Karpas-422 (cell line): ENCODE measurements around the gene SPATA20. TPM values are rescaled to one million over a fixed set of nuclear protein-coding genes. Genes with fewer than 3 reads are reported as not detected.

Source experiments
- DNase-seq: peaks from one replicate; pipeline ENCODE4 v3.0.0-alpha.2; 2015
- H2AFZ ChIP-seq: fragments of 200-600 bp; sonication (generic); 2 replicates; pipeline ENCODE4 v1.6.1; 2014; ENCODE audit warnings: antibody characterized with exemption, low read length, mixed read lengths
- H3K27ac ChIP-seq: fragments of 200-600 bp; sonication (generic); 2 replicates; pipeline ENCODE4 v1.5.1; 2014; ENCODE audit warnings: mild to moderate bottlenecking, low read length, moderate library complexity
- H3K27me3 ChIP-seq: fragments of 200-600 bp; sonication (generic); 2 replicates; pipeline ENCODE4 v1.6.1; 2014; ENCODE audit warnings: low read length, mixed read lengths
- H3K36me3 ChIP-seq: fragments of 200-600 bp; sonication (generic); 2 replicates; pipeline ENCODE4 v1.6.1; 2014; ENCODE audit warnings: low read length, mixed read lengths; ENCODE audit not compliant: insufficient read depth
- H3K4me1 ChIP-seq: fragments of 200-600 bp; sonication (generic); 2 replicates; pipeline ENCODE4 v1.6.1; 2014; ENCODE audit warnings: mild to moderate bottlenecking, low read length, mixed read lengths
- H3K4me2 ChIP-seq: fragments of 200-600 bp; sonication (generic); 2 replicates; pipeline ENCODE4 v1.6.1; 2014; ENCODE audit warnings: low read length, low read depth, mild to moderate bottlenecking; ENCODE audit not compliant: poor library complexity, severe bottlenecking
- H3K4me3 ChIP-seq: fragments of 200-600 bp; sonication (generic); 2 replicates; pipeline ENCODE4 v1.5.1; 2014; ENCODE audit warnings: mild to moderate bottlenecking, antibody characterized with exemption, low read length, mixed read lengths
- H3K79me2 ChIP-seq: fragments of 200-600 bp; sonication (generic); 2 replicates; pipeline ENCODE4 v1.6.1; 2014; ENCODE audit warnings: mild to moderate bottlenecking, low read length, mixed read lengths
- H3K9ac ChIP-seq: fragments of 200-600 bp; sonication (generic); 2 replicates; pipeline ENCODE4 v1.6.0; 2014; ENCODE audit warnings: low read length
- H3K9me2 ChIP-seq: fragments of 200-600 bp; sonication (generic), shearing (Covaris generic); replicated peaks from 2 replicates; pipeline ENCODE4 v1.6.0; 2014; ENCODE audit warnings: mild to moderate bottlenecking, low read length, moderate library complexity; ENCODE audit not compliant: insufficient read depth
- H3K9me3 ChIP-seq: fragments of 300-700, 200-600 bp; sonication (generic); 2 replicates; pipeline ENCODE4 v1.6.1; 2014; ENCODE audit warnings: low read length, mixed read lengths
- H4K20me1 ChIP-seq: fragments of 200-600 bp; sonication (generic); 2 replicates; pipeline ENCODE4 v1.6.1; 2014; ENCODE audit warnings: mild to moderate bottlenecking, antibody characterized with exemption, low read length, low read depth; ENCODE audit not compliant: insufficient read depth
- total RNA-seq: library from RNA; depleted of rRNA; stranded (reverse); fragments of >200 nt; shearing (Covaris generic); gene quantifications from 2 replicates; pipeline ENCODE4 v1.2.3, GENCODE V29; 2014; ENCODE audit warnings: low replicate concordance

SPATA20 gene
- total RNA-seq, 1 experiment from 2014 or later: 38.8 TPM

DNA sequence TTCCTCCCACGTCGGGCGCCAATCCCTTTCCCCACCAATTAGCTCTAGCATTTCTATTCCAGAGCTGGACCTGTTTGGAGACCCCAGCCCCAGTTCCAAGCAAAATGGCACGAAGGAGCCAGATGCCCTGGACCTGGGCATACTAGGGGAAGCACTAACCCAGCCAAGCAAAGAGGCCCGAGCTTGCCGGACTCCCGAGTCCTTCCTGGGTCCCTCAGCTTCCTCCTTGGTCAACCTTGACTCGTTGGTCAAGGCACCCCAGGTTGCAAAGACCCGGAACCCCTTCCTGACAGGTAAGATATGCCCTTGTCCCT, 5.6 kb upstream of the SPATA20 start:
- Histone ChIP-seq H3K9me2 (no peaks in the 10 kb centered on the region), H3K4me1 (peaks cover 14% of the 10 kb centered on the region), H2AFZ (peak overlapping the region; percentile 83; the same call in 1 of the 2 replicates), H3K9ac (peak overlapping the region; percentile 66), H4K20me1 (no peaks in the 10 kb centered on the region), H3K36me3 (no peaks in the 10 kb centered on the region), H3K4me2 (peak overlapping the region; percentile 79), H3K79me2 (no peaks in the 10 kb centered on the region), H3K27ac (no peak overlapping the region), H3K4me3 (peak overlapping the region; percentile 71), H3K9me3 (no peaks in the 10 kb centered on the region), H3K27me3 (no peaks in the 10 kb centered on the region)
- DNase-seq: no peak

DNA sequence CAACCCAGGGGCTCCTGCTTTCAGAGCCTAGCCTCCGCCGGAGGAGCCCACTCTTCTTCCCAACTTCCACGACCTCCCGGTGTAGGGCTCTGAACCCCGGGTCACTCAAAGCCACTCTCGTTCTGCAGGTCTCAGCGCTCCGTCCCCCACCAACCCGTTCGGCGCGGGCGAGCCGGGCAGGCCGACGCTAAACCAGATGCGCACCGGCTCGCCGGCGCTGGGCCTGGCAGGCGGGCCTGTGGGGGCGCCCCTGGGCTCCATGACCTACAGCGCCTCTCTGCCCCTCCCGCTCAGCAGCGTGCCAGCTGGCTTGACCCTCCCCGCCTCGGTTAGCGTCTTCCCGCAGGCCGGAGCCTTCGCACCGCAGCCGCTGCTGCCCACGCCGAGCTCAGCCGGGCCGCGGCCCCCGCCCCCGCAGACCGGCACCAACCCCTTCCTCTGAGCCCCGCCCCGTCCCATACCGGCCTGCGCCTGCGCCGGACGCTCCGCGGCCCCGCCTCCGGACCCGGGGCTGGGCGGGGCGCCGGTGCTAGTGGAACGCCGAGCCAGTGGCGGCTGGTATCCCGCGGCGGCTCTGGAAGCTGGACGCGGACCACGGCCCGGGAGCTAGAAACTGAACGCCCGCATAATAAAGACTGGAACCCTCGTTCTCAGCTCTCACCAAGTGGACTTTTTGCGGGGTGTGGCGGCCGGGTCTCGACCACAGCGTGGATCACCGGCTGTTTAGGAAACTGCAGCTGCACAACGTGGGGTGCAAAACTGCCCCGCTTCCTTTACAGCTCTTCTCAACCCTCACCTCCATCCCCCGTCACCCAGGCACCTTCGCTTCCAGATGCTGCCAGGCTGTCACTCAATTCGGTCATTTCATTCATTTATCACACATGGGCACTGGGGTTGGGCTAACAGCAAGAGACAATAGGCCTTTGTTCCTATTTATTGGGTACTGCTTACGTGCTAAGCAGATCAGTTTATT, 5.0 kb upstream of the SPATA20 start:
- Histone ChIP-seq H3K9me3 (no peaks in the 10 kb centered on the region), H3K9me2 (no peaks in the 10 kb centered on the region), H3K79me2 (no peaks in the 10 kb centered on the region), H3K4me2 (peak overlapping the region; percentile 79), H4K20me1 (no peaks in the 10 kb centered on the region), H3K27me3 (no peaks in the 10 kb centered on the region), H3K4me3 (peak overlapping the region; percentile 71), H2AFZ (peak overlapping the region; percentile 93), H3K9ac (peak overlapping the region; percentile 66), H3K27ac (no peak overlapping the region), H3K4me1 (peaks cover 14% of the 10 kb centered on the region), H3K36me3 (no peaks in the 10 kb centered on the region)
- peak; percentile 92 for DNase-seq

DNA sequence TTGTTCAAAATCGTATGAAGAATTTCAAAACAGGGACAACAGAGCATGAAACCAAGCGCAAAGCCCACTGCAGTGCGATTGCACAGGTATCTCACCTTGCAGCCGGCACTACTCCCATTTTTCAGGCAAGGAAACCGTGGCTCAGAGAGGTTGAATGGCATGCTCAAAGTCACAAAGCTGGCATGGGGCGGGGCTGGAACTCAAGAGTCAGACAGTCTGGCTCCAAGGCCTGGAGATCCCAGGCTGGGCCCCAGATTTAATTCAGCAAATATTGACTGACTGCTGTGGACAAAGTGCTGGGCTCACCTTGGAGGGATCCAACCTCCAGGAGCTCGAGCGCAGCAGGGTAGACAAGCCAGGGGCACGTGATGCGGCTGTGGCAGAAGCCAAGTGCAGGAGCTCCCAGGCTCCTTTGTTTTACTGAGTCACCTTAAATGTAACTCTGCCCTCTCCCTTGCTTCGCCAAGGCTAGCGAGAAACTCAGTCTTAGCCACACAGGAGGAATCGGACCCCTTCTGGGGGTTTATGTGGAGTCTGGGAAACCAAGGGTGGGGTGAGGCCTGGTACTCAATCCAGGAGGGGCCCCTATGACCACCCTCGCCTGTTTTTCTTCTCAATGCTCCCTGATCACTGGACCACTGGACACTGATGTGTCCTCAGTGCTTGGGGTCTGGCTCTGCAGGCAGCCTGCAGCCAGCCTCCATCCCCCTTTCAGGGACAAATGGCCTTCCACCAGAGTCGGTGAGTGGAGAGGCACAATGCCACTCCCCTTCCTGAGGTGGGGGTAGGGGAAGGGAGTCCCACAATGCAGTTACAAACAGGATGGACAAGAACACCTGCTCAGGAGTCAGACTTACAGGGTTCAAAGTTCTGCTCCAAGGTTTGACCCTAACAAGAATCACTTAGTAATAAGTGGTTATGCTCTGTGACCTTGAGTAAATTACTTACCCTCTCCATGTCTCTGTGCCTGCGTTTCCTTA, 3.9 kb upstream of the SPATA20 start:
- no peaks in the 10 kb centered on the region for H3K27me3 ChIP-seq
- DNase-seq: no peak
- H3K27ac ChIP-seq: no peak overlapping the region
- no peaks in the 10 kb centered on the region for H3K9me2 ChIP-seq
- no peaks in the 10 kb centered on the region for H4K20me1 ChIP-seq
- peaks cover 6% of the 10 kb centered on the region; the same call in 1 of the 2 replicates for H3K79me2 ChIP-seq
- H3K9ac ChIP-seq: peak overlapping the region; percentile 66
- no peaks in the 10 kb centered on the region for H3K36me3 ChIP-seq
- peak overlapping the region; percentile 79 for H3K4me2 ChIP-seq
- H3K4me1 ChIP-seq: peaks cover 23% of the 10 kb centered on the region
- H2AFZ ChIP-seq: no peak overlapping the region
- no peaks in the 10 kb centered on the region for H3K9me3 ChIP-seq
- H3K4me3 ChIP-seq: peak overlapping the region; percentile 71; the same call in 1 of the 2 replicates

DNA sequence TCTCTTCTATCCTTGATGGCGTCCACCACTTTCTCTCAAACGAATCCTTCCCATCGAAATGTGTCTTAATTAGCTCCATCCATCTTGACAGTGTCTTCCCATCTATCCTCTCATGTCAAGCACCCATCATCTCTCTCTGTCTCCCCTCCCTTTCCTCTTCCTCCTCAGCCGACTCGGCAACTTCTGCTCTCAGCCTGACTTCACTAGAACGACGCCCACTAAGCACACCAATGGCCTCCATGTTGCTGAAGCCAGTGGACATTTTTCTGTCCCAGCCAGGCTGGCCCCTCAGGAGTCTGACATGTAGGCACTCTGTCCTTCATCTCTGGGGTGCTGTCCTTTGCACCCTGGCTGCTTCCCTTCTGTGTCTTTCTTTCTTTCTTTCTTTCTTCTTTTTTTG, 2.5 kb upstream of the SPATA20 start:
- Histone ChIP-seq H3K27ac (no peak overlapping the region), H3K4me3 (no peak overlapping the region), H3K36me3 (no peaks in the 10 kb centered on the region), H4K20me1 (no peaks in the 10 kb centered on the region), H3K4me1 (peaks cover 26% of the 10 kb centered on the region), H2AFZ (no peak overlapping the region), H3K4me2 (no peak overlapping the region), H3K27me3 (no peaks in the 10 kb centered on the region), H3K9me2 (no peaks in the 10 kb centered on the region), H3K9ac (no peak overlapping the region), H3K9me3 (no peaks in the 10 kb centered on the region), H3K79me2 (peaks cover 6% of the 10 kb centered on the region; the same call in 1 of the 2 replicates)
- no peak for DNase-seq

DNA sequence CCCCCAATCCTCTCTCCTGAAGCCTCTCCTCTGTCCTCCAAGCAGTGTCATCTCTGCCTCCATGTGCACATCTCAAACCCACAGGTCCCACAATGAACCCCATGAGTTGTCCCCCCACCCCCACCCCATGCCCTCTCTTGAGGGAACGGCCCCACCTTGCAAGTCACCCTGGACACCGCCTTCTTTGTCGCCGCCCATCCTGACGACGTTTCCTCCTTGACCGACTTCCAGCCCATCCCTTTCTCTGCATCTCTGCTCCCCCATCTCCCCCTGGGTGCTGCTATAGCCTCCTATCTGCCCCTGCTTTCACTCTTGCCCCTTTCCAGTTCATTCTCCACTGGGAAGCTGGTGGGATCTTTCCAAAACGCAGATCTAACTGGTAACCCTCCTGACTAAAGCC, 1.7 kb upstream of the SPATA20 start:
- H3K79me2 ChIP-seq: peaks cover 6% of the 10 kb centered on the region; the same call in 1 of the 2 replicates
- H3K4me2 ChIP-seq: no peak overlapping the region

DNA sequence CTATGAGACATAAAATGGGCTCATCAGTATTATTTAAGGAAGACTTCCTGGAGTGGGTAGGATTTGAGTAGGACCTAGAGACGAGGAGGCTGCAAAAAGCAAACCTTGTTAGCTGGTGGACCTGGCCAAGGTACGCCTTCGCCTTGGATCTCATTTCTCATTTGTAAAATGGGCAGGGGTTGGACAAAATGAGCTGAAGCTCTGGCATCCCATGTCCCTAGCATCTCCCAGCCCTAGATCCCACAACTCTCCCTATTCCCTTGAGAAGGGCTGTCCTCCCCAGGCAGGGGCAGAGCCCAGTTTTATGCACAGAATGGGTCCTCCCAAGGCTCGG, 306 bp upstream of the SPATA20 start:
- Histone ChIP-seq H3K4me2 (peak overlapping the region; percentile 94), H3K9me2 (no peaks in the 10 kb centered on the region), H3K9me3 (no peaks in the 10 kb centered on the region), H3K4me1 (peaks cover 21% of the 10 kb centered on the region), H3K79me2 (peaks cover 6% of the 10 kb centered on the region; the same call in 1 of the 2 replicates), H3K36me3 (no peaks in the 10 kb centered on the region), H3K4me3 (peak overlapping the region; percentile 92; the same call in 1 of the 2 replicates), H3K27ac (no peak overlapping the region), H3K9ac (peak overlapping the region; percentile 84), H4K20me1 (no peaks in the 10 kb centered on the region), H2AFZ (no peak overlapping the region), H3K27me3 (no peaks in the 10 kb centered on the region)
- DNase-seq: no peak

More for the DNA sequence above, 1.7 kb upstream of the SPATA20 start:
- Histone ChIP-seq H4K20me1 (no peaks in the 10 kb centered on the region), H2AFZ (no peak overlapping the region), H3K9me3 (no peaks in the 10 kb centered on the region), H3K27me3 (no peaks in the 10 kb centered on the region), H3K4me3 (no peak overlapping the region), H3K9me2 (no peaks in the 10 kb centered on the region), H3K36me3 (no peaks in the 10 kb centered on the region), H3K27ac (no peak overlapping the region), H3K9ac (no peak overlapping the region), H3K4me1 (peaks cover 26% of the 10 kb centered on the region)
- no peak for DNase-seq

DNA sequence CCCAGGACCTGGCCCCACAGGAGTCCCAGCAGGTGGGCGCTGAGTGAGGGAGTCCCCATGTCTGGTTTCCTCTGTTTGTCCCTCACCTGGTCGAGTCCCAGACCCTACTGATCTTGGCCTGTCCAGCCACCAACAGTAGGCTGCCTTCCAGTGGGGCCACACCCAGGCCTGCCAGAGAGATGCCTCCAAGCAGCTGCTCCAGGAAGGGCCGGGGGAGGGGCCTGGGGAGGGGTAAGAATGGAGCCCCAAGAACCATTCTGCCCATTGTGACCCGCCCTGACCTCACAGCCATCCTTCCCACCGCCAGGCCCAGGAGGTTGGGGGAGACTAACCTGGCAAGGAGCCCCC, 736 bp downstream of the SPATA20 start:
- Histone ChIP-seq H3K9me3 (no peaks in the 10 kb centered on the region), H3K9me2 (no peaks in the 10 kb centered on the region), H3K4me1 (peaks cover 13% of the 10 kb centered on the region), H3K36me3 (no peaks in the 10 kb centered on the region), H3K27me3 (no peaks in the 10 kb centered on the region), H3K79me2 (peaks cover 6% of the 10 kb centered on the region; the same call in 1 of the 2 replicates), H3K4me2 (peak overlapping the region; percentile 94), H4K20me1 (no peaks in the 10 kb centered on the region), H2AFZ (no peak overlapping the region), H3K4me3 (peak overlapping the region; percentile 92), H3K27ac (no peak overlapping the region), H3K9ac (peak overlapping the region; percentile 84)
- no peak for DNase-seq

DNA sequence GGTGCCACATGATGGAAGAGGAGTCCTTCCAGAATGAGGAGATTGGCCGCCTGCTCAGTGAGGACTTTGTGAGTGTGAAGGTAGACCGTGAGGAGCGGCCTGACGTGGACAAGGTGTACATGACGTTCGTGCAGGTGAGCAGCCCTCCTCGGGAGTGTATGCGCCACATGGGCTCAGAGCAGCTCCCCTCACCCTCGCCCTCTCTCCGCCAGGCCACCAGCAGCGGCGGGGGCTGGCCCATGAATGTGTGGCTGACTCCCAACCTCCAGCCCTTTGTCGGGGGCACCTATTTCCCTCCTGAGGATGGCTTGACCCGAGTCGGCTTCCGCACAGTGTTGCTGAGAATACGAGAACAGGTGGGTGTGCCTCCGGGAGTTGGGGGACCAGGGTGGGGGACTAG, 1.9 kb downstream of the SPATA20 start:
- H3K4me3 ChIP-seq: no peak overlapping the region

More for the DNA sequence above, 1.9 kb downstream of the SPATA20 start:
- Histone ChIP-seq H3K27ac (no peak overlapping the region), H3K9me3 (no peaks in the 10 kb centered on the region), H3K36me3 (no peaks in the 10 kb centered on the region), H3K4me2 (no peak overlapping the region), H4K20me1 (no peaks in the 10 kb centered on the region), H3K9ac (no peak overlapping the region), H3K79me2 (peaks cover 6% of the 10 kb centered on the region; the same call in 1 of the 2 replicates), H3K4me1 (peaks cover 12% of the 10 kb centered on the region), H2AFZ (no peak overlapping the region), H3K27me3 (no peaks in the 10 kb centered on the region), H3K9me2 (no peaks in the 10 kb centered on the region)
- DNase-seq: no peak
